Inflammatory macrophage treated with lipopolysaccharide for 1 hour (primary cell): Measurements from ENCODE around the gene TTF2.
A peak's percentile ranks its signal among the peaks of the same experiment; 100 is the strongest.

Experiments used
- DNase-seq, 2 donors: peaks; one replicate each; pipeline ENCODE4 v3.0.0-alpha.2; 2020 to 2022

The TTF2 gene

GRCh38 chr1:117059678-117060440 is at the start of gene TTF2:
TSS of gene TTF2 (plus strand) at chr1:117060326. CDS start at chr1:117060347, 21 bp downstream.
- DNase-seq, result peak; percentile 98 to 99

- DNase-seq, result no peak
These were observed 48.8 kb upstream of the TTF2 start for GRCh38 chr1:117011334-117011733.

GRCh38 chr1:117013309-117013858 is 46.7 kb upstream of the TTF2 start:
- DNase-seq, result no peak

- DNase-seq, result no peak
These were observed 45.9 kb upstream of the TTF2 start for GRCh38 chr1:117014209-117014608.

GRCh38 chr1:117015724-117016123 is 44.4 kb upstream of the TTF2 start:
- DNase-seq, result no peak

GRCh38 chr1:117017062-117017461 is 43.1 kb upstream of the TTF2 start:
- DNase-seq, result peak in 1 of 2 donors; percentile 9

GRCh38 chr1:117017648-117018047 is 42.5 kb upstream of the TTF2 start:
- peak in 1 of 2 donors; percentile 56 for DNase-seq

GRCh38 chr1:117020526-117021156 is 39.5 kb upstream of the TTF2 start:
- no peak for DNase-seq

- DNase-seq, result no peak
These were observed 38.0 kb upstream of the TTF2 start for GRCh38 chr1:117022114-117022513.

- no peak for DNase-seq
These were observed 34.6 kb upstream of the TTF2 start for GRCh38 chr1:117025568-117025967.

- DNase-seq, result no peak
These were observed 33.8 kb upstream of the TTF2 start for GRCh38 chr1:117026361-117026760.

- DNase-seq, result no peak
These were observed 30.4 kb upstream of the TTF2 start for GRCh38 chr1:117029685-117030084.

- no peak for DNase-seq
These were observed 29.8 kb upstream of the TTF2 start for GRCh38 chr1:117030271-117030877.

- no peak for DNase-seq
These were observed 27.9 kb upstream of the TTF2 start for GRCh38 chr1:117032266-117032665.

- DNase-seq, result no peak
These were observed 27.2 kb upstream of the TTF2 start for GRCh38 chr1:117032681-117033539.

- DNase-seq, result no peak
These were observed 26.4 kb upstream of the TTF2 start for GRCh38 chr1:117033772-117034171.

- no peak for DNase-seq
These were observed 25.3 kb upstream of the TTF2 start for GRCh38 chr1:117034791-117035290.

- DNase-seq, result no peak
These were observed 24.1 kb upstream of the TTF2 start for GRCh38 chr1:117036018-117036461.

GRCh38 chr1:117037802-117038201 is 22.3 kb upstream of the TTF2 start:
- DNase-seq, result no peak

- DNase-seq, result no peak
These were observed 21.9 kb upstream of the TTF2 start for GRCh38 chr1:117038236-117038635.

- DNase-seq, result no peak
These were observed 15.9 kb upstream of the TTF2 start for GRCh38 chr1:117044217-117044616.

GRCh38 chr1:117045644-117046043 is 14.5 kb upstream of the TTF2 start:
- DNase-seq, result no peak
